HG03159 (cell line): ENCODE results near the gene CROCC2.

Source experiments
- ATAC-seq: cut with Tn5 transposase; IDR thresholded peaks from one replicate; pipeline ENCODE4 v1.9.1; 2021; ENCODE audit warnings: mild to moderate bottlenecking, moderate library complexity; ENCODE audit not compliant: unreplicated experiment

Gene CROCC2

DNA sequence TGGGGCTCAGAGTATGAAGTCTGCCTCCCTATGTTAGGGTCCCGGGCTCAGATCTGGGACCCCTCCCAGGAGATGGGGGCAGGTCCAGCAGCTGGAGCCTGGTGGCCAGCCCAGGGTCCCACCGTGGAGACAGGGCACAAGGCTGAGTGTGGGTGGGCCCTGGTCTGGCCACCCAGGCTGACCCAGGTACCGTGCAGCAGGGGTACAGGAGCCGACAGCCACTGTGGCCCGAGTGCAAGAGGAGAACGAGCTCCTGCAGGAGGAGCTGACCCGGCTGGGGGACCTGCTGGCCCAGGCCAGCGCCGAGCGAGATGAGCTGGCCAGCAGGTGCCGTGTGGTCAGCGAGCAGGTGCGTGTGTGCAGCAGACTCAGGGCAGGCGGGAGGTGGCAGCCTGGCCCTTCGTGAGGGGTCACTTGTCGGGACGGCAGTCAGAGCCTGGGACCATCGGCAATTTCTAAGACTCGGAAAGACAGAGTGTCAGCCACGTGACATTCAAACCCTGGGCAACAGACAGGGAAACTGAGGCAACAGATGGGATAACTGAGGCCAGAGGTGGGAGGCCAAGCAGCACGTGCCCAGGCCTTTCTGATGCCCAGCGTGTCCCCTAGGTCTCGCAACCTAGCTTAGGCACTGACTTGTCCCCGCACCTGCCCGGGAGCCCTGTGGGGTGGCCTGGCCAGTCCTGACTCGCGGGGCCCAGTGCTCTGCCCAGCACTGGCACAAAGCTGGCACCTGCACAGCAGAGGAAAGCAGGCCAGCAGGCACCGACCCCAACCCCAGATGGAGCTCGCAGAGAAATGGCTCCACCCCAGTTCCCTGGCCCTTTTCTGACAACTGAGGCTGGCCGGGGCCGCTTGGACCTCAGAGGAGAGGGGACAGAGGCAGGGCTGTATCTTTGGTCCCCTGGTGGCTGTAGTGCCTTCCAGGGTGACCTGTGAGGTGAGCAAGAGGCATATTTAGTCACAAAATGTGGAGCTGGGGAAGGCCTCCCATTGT, 13.9 kb downstream of the CROCC2 start:
- no peak for ATAC-seq

DNA sequence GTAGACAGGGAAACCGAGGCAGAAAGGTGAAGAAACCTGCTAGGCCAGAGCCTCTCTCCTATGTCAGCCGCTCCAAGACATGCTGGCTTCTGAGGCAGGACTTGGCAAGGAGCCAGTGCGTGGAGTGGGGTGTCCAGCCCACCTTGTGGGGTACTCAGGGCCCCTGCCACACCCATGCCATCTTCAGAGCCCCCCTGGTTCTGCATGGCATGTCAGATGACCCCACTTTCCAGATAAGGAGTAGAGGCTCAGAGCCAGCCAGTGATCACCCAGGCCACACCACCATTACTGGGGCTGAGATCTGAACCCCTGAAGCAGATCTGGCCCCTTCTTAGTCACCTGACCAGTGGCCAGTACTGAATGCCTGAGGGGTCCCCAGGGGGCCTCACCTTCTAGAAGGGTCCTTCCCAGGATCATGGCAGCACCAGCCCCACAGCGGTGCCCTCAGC, 14.7 kb downstream of the CROCC2 start:
- ATAC-seq: no peak

DNA sequence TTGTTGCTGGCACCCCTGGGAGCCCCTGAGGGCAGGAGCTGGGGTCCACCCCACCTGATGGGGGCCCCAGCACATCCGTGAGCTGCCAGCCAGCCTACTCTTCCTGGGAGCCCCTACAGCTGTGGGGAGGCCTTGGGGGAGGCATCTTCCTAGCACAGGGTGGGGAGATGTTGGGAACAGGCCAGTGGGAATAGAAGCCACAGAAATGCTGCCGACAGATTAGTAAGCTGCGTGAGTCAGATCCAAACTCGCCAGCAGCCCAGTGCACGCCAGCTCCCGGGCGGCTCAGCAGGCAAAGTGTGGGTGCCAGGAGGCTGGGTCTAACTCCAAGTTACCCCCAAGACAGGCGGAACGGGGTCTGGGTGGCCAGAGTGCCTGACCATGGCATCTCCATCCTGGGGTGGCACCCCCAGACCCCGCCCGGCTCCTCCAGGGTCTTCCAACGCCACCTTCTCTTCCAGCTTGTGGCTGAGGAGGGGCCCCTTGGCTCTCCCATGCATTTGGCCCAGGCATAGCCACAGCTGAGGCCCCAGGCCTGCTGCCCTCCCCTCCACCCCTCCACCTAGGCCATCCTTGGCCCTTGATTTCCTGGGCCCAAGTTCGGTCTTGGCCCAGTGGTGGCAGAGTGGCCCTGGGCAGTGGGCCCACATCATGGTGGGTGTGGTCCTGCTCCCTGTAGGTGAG, 15.3 kb downstream of the CROCC2 start:
- ATAC-seq: no peak

GRCh38 chr2:240921995-240922244, 15.8 kb downstream of the CROCC2 start:
- ATAC-seq: no peak

- no peak for ATAC-seq
These were observed 16.3 kb downstream of the CROCC2 start for GRCh38 chr2:240922245-240922981.

- no peak for ATAC-seq
These were observed 16.9 kb downstream of the CROCC2 start for GRCh38 chr2:240922982-240923537.

DNA sequence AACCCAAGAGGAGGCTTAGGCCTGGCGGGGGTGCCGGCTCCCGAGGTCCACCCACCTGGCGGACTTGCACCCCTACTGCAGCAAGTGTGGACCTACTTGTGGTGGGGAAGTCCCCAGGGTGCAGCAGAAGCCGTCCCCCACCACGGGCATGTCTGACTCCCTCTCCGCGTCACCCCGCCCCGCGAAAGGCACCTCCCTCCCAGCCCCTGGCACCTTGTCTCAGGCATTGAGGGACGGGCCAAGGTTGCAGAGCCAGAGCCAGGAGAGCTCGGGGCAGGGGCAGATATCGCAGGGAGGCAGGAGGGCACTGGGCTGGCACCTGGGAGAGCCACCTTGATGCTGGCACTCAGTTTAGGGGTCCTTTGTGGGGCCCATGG, 19.0 kb downstream of the CROCC2 start:
- no peak for ATAC-seq

DNA sequence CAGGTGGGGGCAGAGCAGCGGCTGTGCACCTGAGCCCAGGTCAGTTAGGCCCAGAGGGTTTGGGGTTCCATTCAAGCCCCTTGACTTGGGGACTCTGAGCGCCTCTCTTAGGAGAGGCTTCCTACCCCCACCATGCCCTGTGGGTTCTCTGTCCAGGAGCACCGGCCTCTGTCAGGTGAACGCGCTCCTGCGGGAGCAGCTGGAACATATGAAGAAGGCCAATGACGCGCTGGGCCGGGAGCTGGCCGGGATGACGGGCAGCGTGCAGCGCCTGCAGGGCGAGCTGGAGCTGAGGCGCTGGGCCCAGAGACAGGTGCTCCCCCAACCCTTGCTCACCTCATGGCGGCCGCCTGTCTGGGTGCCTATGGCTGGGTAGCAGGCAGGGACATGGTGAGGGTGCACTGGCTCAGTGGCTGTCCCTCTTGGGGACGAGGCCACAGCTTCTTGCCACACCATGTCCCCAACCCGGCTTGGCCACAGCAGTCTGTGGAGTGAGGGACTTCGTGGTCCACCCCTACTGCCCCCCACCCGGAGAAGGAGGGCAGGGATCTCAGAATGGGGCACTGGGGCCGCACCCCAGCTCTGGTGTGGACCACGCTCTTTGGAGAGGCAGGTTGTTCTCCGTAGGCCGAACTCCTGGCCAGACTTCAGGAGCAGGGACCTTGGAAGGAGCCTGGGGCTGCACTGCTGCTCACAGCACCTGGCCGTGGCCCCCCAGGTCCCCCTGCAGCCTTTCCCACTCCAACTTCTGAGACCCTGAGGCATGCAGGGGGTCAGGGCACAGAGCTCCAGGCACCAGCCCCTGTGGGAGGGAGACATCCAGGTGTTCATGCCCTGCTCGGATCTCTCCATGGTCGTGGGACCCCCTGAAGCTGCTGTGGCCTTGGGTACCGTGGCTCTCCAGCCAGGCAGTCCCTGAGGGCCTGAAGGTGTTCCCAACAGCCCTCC, 19.7 kb downstream of the CROCC2 start:
- no peak for ATAC-seq

- ATAC-seq: no peak
These were observed 20.6 kb downstream of the CROCC2 start for GRCh38 chr2:240926516-240927389.

- no peak for ATAC-seq
These were observed 21.2 kb downstream of the CROCC2 start for GRCh38 chr2:240927390-240927781.

- ATAC-seq: no peak
These were observed 22.6 kb downstream of the CROCC2 start for GRCh38 chr2:240928476-240929363.

DNA sequence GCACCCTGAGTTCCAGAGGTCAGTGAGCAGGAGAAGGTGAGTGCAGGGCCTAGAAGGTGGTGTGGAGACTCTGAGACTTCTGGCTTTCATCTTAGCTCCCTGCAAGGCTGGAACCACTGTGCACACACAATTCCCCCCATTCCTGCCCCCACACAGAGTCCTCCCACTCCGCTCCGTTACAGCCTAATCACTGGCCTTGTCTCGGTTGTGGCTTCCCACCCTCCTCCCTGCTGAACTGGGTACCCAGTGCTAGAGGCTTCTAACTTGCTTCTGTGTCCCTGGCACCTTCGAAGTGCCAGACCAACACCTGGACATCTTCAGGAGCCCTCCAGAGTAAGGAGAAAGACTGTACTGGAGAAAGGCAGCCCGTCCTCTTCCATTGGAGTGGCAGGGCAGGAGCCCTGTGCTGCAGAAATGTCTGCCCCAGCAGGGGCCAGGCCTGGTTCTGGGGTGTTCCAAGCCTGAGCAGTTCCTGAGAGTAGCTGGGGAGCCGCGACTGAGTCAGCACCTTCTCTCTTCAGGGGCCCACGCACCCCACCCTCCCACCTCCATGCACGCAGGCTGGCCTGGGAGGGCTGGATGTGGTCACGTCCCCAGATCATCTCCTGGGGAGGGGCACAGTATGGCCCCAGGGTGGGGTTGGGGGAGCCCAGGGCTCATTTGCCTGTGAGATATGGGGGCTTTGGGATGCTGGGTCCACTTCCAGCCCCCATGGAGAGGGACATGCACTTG, 23.4 kb downstream of the CROCC2 start:
- no peak for ATAC-seq

DNA sequence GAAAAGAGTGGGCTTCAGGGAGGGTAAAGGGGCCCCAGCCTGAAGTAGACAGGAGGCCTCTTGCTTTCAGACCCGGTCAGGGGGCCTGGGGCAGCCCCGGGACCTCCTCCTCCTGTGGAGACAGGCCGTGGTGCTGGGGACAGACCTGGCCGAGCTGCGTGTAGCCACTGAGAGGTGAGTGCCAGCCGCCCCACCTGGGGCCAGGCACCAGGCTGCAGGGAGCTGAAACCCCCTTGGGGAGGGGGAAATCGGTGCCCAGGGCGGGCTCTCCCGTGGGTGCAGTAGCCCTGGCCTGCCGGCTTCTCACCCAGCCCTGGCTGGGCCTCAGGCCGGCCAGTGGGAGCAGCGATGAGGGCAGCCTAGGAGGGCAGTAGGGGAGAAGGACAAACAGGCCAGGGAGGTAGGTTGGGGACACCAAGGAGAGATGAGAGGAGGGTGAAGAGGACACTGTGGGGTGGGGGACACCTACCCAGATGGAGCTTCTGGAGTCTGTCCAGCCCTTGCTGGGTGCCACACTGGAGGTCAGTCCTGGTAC, 24.0 kb downstream of the CROCC2 start:
- no peak for ATAC-seq

GRCh38 chr2:240930631-240931318, 24.6 kb downstream of the CROCC2 start:
- ATAC-seq: no peak

GRCh38 chr2:240931319-240931949, 25.3 kb downstream of the CROCC2 start:
- no peak for ATAC-seq

GRCh38 chr2:240932001-240932723, 26.0 kb downstream of the CROCC2 start:
- no peak for ATAC-seq
